Loucy (cell line): Measurements from ENCODE around the gene TRMT11.

Experiments
- H2AFZ ChIP-seq: fragments of 200-600 bp; sonication (generic); 2 replicates; pipeline ENCODE4 v1.6.0; 2016; ENCODE audit warnings: antibody characterized with exemption, mild to moderate bottlenecking, low read length, moderate library complexity
- H3F3A ChIP-seq: fragments of 200-600 bp; 2 replicates; pipeline ENCODE4 v1.6.0; 2016; ENCODE audit warnings: antibody characterized with exemption, low read depth, mild to moderate bottlenecking
- H3K27me3 ChIP-seq: fragments of 200-600 bp; sonication (generic); 2 replicates; pipeline ENCODE4 v1.6.1; 2014; ENCODE audit warnings: low read length, mild to moderate bottlenecking; ENCODE audit not compliant: insufficient read depth, poor library complexity, severe bottlenecking
- H3K36me3 ChIP-seq: fragments of 200-600 bp; sonication (generic); 2 replicates; pipeline ENCODE4 v1.6.1; 2016; ENCODE audit warnings: low read length; ENCODE audit not compliant: insufficient read depth
- H3K4me1 ChIP-seq: fragments of 200-600 bp; sonication (generic); 2 replicates; pipeline ENCODE4 v1.5.1; 2014; ENCODE audit warnings: low read length, mild to moderate bottlenecking; ENCODE audit not compliant: insufficient read depth, poor library complexity, severe bottlenecking
- H3K4me2 ChIP-seq: fragments of 200-600 bp; sonication (generic); 2 replicates; pipeline ENCODE4 v1.6.0; 2014; ENCODE audit warnings: antibody characterized with exemption, low read length, low read depth, mild to moderate bottlenecking; ENCODE audit not compliant: poor library complexity, severe bottlenecking
- H3K4me3 ChIP-seq: fragments of 200-600 bp; sonication (generic); 2 replicates; pipeline ENCODE4 v1.5.1; 2014; ENCODE audit warnings: low read length, mild to moderate bottlenecking, mixed read lengths; ENCODE audit not compliant: poor library complexity, severe bottlenecking
- H3K79me2 ChIP-seq: fragments of 200-600 bp; sonication (generic); 2 replicates; pipeline ENCODE4 v1.6.1; 2014; ENCODE audit warnings: low read length; ENCODE audit not compliant: insufficient read depth
- H3K9ac ChIP-seq: fragments of 200-600 bp; sonication (generic); 2 replicates; pipeline ENCODE4 v1.6.0; 2014; ENCODE audit warnings: mild to moderate bottlenecking, low read depth, low read length, moderate library complexity; ENCODE audit not compliant: poor library complexity, severe bottlenecking
- H3K9me2 ChIP-seq: fragments of 200-600 bp; sonication (generic); replicated peaks from 2 replicates; pipeline ENCODE4 v1.6.1; 2016; ENCODE audit warnings: low read depth, low read length, mixed read lengths
- H3K9me3 ChIP-seq: fragments of 200-600 bp; sonication (generic); 2 replicates; pipeline ENCODE4 v1.6.1; 2014; ENCODE audit warnings: mild to moderate bottlenecking, antibody characterized with exemption, low read length, low read depth; ENCODE audit not compliant: insufficient read depth
- H4K20me1 ChIP-seq: fragments of 200-600 bp; sonication (generic); 2 replicates; pipeline ENCODE4 v1.6.0; 2014; ENCODE audit warnings: antibody characterized with exemption, low read length, mild to moderate bottlenecking; ENCODE audit not compliant: insufficient read depth, poor library complexity, severe bottlenecking
- CTCF ChIP-seq: fragments of 200-600 bp; sonication (generic); conservative IDR thresholded peaks from 2 replicates; pipeline ENCODE4 v1.5.1; 2014; ENCODE audit warnings: mild to moderate bottlenecking, antibody characterized with exemption, low read length
- EZH2phosphoT487 ChIP-seq: fragments of 200-600 bp; IDR thresholded peaks from 2 replicates; pipeline ENCODE4 v1.6.1; 2018; ENCODE audit warnings: antibody characterized with exemption, mild to moderate bottlenecking, moderate library complexity, borderline replicate concordance

TRMT11 gene

GRCh38 chr6:126066053-126067048 is 80.0 kb downstream of the TRMT11 start:
- no peaks in the 10 kb centered on the region for H3F3A ChIP-seq
- H3K27me3 ChIP-seq, result no peaks in the 10 kb centered on the region
- H3K4me2 ChIP-seq, result no peak overlapping the region
- TF ChIP-seq EZH2phosphoT487, result no peak
- TF ChIP-seq CTCF, result no peak
- no peaks in the 10 kb centered on the region for H4K20me1 ChIP-seq
- no peak overlapping the region for H3K9ac ChIP-seq
- H3K79me2 ChIP-seq, result no peaks in the 10 kb centered on the region
- no peak overlapping the region for H2AFZ ChIP-seq
- H3K9me3 ChIP-seq, result no peaks in the 10 kb centered on the region
- H3K36me3 ChIP-seq, result no peaks in the 10 kb centered on the region
- peaks cover 7% of the 10 kb centered on the region for H3K4me1 ChIP-seq
- H3K9me2 ChIP-seq, result no peaks in the 10 kb centered on the region
- no peak overlapping the region for H3K4me3 ChIP-seq

GRCh38 chr6:126067073-126067472 is 80.7 kb downstream of the TRMT11 start:
- peaks cover 7% of the 10 kb centered on the region for H3K4me1 ChIP-seq
- H2AFZ ChIP-seq, result no peak overlapping the region
- no peaks in the 10 kb centered on the region for H3K36me3 ChIP-seq
- H3K27me3 ChIP-seq, result no peaks in the 10 kb centered on the region
- no peaks in the 10 kb centered on the region for H3K79me2 ChIP-seq
- no peaks in the 10 kb centered on the region for H3K9me2 ChIP-seq
- H3K4me2 ChIP-seq, result no peak overlapping the region
- no peaks in the 10 kb centered on the region for H3F3A ChIP-seq
- H3K9me3 ChIP-seq, result no peaks in the 10 kb centered on the region
- H4K20me1 ChIP-seq, result no peaks in the 10 kb centered on the region
- H3K9ac ChIP-seq, result no peak overlapping the region
- TF ChIP-seq CTCF (no peak), EZH2phosphoT487 (no peak)
- no peak overlapping the region for H3K4me3 ChIP-seq

GRCh38 chr6:126069449-126069848 is 83.1 kb downstream of the TRMT11 start:
- Histone ChIP-seq H4K20me1 (no peaks in the 10 kb centered on the region), H3K9ac (no peak overlapping the region), H3K4me3 (no peak overlapping the region), H3K9me2 (no peaks in the 10 kb centered on the region), H3K4me2 (no peak overlapping the region), H3K79me2 (no peaks in the 10 kb centered on the region), H3K27me3 (no peaks in the 10 kb centered on the region), H3F3A (no peaks in the 10 kb centered on the region), H2AFZ (no peak overlapping the region), H3K9me3 (no peaks in the 10 kb centered on the region), H3K4me1 (no peaks in the 10 kb centered on the region), H3K36me3 (no peaks in the 10 kb centered on the region)
- TF ChIP-seq EZH2phosphoT487 (no peak), CTCF (no peak)
